Measurements from ENCODE around the gene PBX1.

DNA sequence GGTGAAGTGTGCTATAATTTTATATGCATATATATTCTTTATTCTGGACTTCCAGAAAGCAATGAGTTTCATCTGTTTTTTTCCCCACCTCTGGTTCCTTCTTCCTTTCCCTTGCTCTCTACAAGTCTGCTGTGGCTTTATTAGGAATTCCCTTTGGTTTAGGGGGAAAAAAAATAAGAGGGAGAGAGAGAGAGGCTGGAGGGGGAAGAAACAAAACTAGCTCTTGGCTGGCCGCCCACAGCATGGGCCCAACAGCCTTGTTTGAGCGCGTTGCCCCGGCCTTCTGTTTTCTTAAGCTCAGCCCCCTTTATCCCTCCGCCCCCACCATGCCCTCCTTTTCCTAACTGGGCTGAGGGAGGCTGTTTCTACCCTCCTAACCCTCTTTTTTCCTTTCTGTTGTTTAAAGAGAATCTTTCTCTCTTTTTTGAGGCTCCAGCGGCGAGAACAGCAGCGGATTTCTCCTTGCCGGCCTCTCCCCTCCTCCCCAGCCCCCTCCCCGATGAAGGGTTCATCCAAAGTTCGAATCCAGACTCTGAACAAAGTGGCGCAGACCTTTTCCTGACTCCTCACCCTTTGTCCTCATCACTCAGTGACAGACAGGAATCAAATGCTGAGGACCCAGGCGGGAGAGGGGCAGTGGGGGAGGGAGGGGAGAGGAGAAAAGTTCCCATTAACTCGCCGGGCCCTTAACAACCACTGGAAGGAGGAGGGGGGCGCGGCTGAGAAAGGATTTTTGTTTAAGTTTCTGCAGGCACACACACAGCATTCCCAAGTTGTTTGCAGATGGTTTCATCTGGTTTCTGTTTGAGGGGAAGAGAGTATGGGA lies 29.7 kb downstream of the PBX1 start:
- TF ChIP-seq POLR2AphosphoS5 (IDR thresholded peaks at IDR 0.05; ENCODE audit: low read depth, low read length) = 0 out of 2 replicates have a peak, but pooled peaks have one; percentile 18
- TF ChIP-seq, protein P1, sequence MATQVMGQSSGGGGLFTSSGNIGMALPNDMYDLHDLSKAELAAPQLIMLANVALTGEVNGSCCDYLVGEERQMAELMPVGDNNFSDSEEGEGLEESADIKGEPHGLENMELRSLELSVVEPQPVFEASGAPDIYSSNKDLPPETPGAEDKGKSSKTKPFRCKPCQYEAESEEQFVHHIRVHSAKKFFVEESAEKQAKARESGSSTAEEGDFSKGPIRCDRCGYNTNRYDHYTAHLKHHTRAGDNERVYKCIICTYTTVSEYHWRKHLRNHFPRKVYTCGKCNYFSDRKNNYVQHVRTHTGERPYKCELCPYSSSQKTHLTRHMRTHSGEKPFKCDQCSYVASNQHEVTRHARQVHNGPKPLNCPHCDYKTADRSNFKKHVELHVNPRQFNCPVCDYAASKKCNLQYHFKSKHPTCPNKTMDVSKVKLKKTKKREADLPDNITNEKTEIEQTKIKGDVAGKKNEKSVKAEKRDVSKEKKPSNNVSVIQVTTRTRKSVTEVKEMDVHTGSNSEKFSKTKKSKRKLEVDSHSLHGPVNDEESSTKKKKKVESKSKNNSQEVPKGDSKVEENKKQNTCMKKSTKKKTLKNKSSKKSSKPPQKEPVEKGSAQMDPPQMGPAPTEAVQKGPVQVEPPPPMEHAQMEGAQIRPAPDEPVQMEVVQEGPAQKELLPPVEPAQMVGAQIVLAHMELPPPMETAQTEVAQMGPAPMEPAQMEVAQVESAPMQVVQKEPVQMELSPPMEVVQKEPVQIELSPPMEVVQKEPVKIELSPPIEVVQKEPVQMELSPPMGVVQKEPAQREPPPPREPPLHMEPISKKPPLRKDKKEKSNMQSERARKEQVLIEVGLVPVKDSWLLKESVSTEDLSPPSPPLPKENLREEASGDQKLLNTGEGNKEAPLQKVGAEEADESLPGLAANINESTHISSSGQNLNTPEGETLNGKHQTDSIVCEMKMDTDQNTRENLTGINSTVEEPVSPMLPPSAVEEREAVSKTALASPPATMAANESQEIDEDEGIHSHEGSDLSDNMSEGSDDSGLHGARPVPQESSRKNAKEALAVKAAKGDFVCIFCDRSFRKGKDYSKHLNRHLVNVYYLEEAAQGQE (IDR thresholded peaks at IDR 0.05; ENCODE audit: insufficient read depth in 1 of 2, low read depth in 2 of 2, low read length in 2 of 2) = no peak
